ENCODE measurements around the gene SHROOM2.
A peak's percentile ranks its signal among the peaks of the same experiment; 100 is the strongest.

SHROOM2 gene

GRCh38 chrX:9903146-9903545 lies 116.9 kb downstream of the SHROOM2 start:
- no peak for DNase-seq

GRCh38 chrX:9905288-9905687 lies 119.1 kb downstream of the SHROOM2 start:
- DNase-seq, result no peak

GRCh38 chrX:9905721-9906120 lies 119.5 kb downstream of the SHROOM2 start:
- DNase-seq, result no peak

- DNase-seq, result no peak
Measured at GRCh38 chrX:9906919-9907318, 120.7 kb downstream of the SHROOM2 start.

GRCh38 chrX:9907645-9908387 lies 121.6 kb downstream of the SHROOM2 start:
- no peak for DNase-seq

- no peak for DNase-seq
Measured at GRCh38 chrX:9909254-9909653, 123.0 kb downstream of the SHROOM2 start.

- no peak for DNase-seq
Measured at GRCh38 chrX:9911487-9911886, 125.3 kb downstream of the SHROOM2 start.

- DNase-seq, result no peak
Measured at GRCh38 chrX:9912351-9913145, 126.3 kb downstream of the SHROOM2 start.

- no peak for DNase-seq
Measured at GRCh38 chrX:9913146-9913433, 126.9 kb downstream of the SHROOM2 start.

GRCh38 chrX:9917861-9918260 lies 131.6 kb downstream of the SHROOM2 start:
- no peak for DNase-seq

GRCh38 chrX:9919632-9920172 lies 133.5 kb downstream of the SHROOM2 start:
- no peak for DNase-seq

- DNase-seq, result no peak
Measured at GRCh38 chrX:9921407-9921806, 135.2 kb downstream of the SHROOM2 start.

- DNase-seq, result no peak
Measured at GRCh38 chrX:9923357-9923756, 137.1 kb downstream of the SHROOM2 start.

- DNase-seq, result no peak
Measured at GRCh38 chrX:9926002-9926401, 139.8 kb downstream of the SHROOM2 start.

GRCh38 chrX:9927698-9928482 lies 141.7 kb downstream of the SHROOM2 start:
- DNase-seq, result no peak

- no peak for DNase-seq
Measured at GRCh38 chrX:9935436-9935835, 149.2 kb downstream of the SHROOM2 start.

- DNase-seq, result no peak
Measured at GRCh38 chrX:9937761-9938160, 151.5 kb downstream of the SHROOM2 start.

GRCh38 chrX:9938516-9938915 lies 152.3 kb downstream of the SHROOM2 start:
- no peak for DNase-seq

GRCh38 chrX:9940421-9940820 lies 154.2 kb downstream of the SHROOM2 start:
- DNase-seq, result no peak

- DNase-seq, result peak in 2 of 5 donors; percentile 3 to 59
Measured at GRCh38 chrX:9942086-9942485, 155.9 kb downstream of the SHROOM2 start.

GRCh38 chrX:9943420-9943819 lies 157.2 kb downstream of the SHROOM2 start:
- DNase-seq, result no peak

- no peak for DNase-seq
Measured at GRCh38 chrX:9947131-9947794, 161.0 kb downstream of the SHROOM2 start.

- DNase-seq, result no peak
Measured at GRCh38 chrX:9948406-9948805, 162.2 kb downstream of the SHROOM2 start.

Measured in T-helper 1 cell (primary cell).